GM19238 (cell line): ENCODE measurements around the gene ABCD1.

ENCODE experiments used
- DNase-seq: peaks from one replicate; pipeline ENCODE4 v3.0.0; 2011; ENCODE audit warnings: low spot score; ENCODE audit not compliant: insufficient read length

ABCD1 gene

GRCh38 chrX:153773218-153773611 lies 48.6 kb downstream of the ABCD1 start:
- no peak for DNase-seq

- no peak for DNase-seq
Observed at GRCh38 chrX:153773741-153774575, 49.3 kb downstream of the ABCD1 start.

GRCh38 chrX:153774576-153775292 lies 50.1 kb downstream of the ABCD1 start:
- no peak for DNase-seq

- DNase-seq = no peak
Observed at GRCh38 chrX:153775293-153776119, 50.9 kb downstream of the ABCD1 start.

GRCh38 chrX:153776120-153776599 lies 51.5 kb downstream of the ABCD1 start:
- DNase-seq = no peak

- no peak for DNase-seq
Observed at GRCh38 chrX:153776611-153777045, 52.0 kb downstream of the ABCD1 start.

- no peak for DNase-seq
Observed at GRCh38 chrX:153777261-153778090, 52.8 kb downstream of the ABCD1 start.

- DNase-seq = no peak
Observed at GRCh38 chrX:153778181-153778580, 53.5 kb downstream of the ABCD1 start.

GRCh38 chrX:153778684-153779101 lies 54.0 kb downstream of the ABCD1 start:
- no peak for DNase-seq

- no peak for DNase-seq
Observed at GRCh38 chrX:153779891-153780677, 55.4 kb downstream of the ABCD1 start.

- DNase-seq = no peak
Observed at GRCh38 chrX:153780678-153781427, 56.2 kb downstream of the ABCD1 start, which contains the start of gene SRPK3. SRPK3 (plus strand) TSS chrX:153781041; CDS start chrX:153781087, 46 bp downstream.

- DNase-seq = no peak
Observed at GRCh38 chrX:153781428-153782047, 56.9 kb downstream of the ABCD1 start.

GRCh38 chrX:153782313-153782712 lies 57.7 kb downstream of the ABCD1 start:
- no peak for DNase-seq

- no peak for DNase-seq
Observed at GRCh38 chrX:153782871-153783270, 58.2 kb downstream of the ABCD1 start.

GRCh38 chrX:153783378-153784013 lies 58.8 kb downstream of the ABCD1 start:
- no peak for DNase-seq

GRCh38 chrX:153784325-153784967 lies 59.8 kb downstream of the ABCD1 start:
- no peak for DNase-seq

- DNase-seq = no peak
Observed at GRCh38 chrX:153786669-153787068, 62.0 kb downstream of the ABCD1 start.

- DNase-seq = no peak
Observed at GRCh38 chrX:153789654-153790053, 65.0 kb downstream of the ABCD1 start.
